HepG2 (cell line): ENCODE measurements around the gene UQCRFS1. TPM values are rescaled to one million over a fixed set of nuclear protein-coding genes. Genes with fewer than 3 reads are reported as not detected.
A peak's percentile ranks its signal among the peaks of the same experiment; 100 is the strongest.

Source experiments
- AGO2 ChIP-seq: fragments of 200-400 bp; formaldehyde crosslinking; optimal IDR thresholded peaks from 2 replicates; pipeline ENCODE3; 2017; ENCODE audit warnings: mild to moderate bottlenecking, low read depth, low read length, moderate library complexity
- ARID2 ChIP-seq: sonication (generic); formaldehyde crosslinking; IDR thresholded peaks from 2 replicates; pipeline ENCODE4 v1.8.1; 2022; ENCODE audit warnings: mild to moderate bottlenecking, missing genetic modification reagents, borderline replicate concordance
- ERF ChIP-seq: IDR thresholded peaks from 2 replicates; pipeline ENCODE4 v1.6.1; 2018; ENCODE audit warnings: missing biosample characterization, missing genetic modification reagents
- FOSL2 ChIP-seq: sonication (generic); formaldehyde crosslinking; IDR thresholded peaks from 2 replicates; pipeline ENCODE4 v1.4.0; 2020; ENCODE audit warnings: missing genetic modification reagents
- KAT8 ChIP-seq: IDR thresholded peaks from 2 replicates; pipeline ENCODE4 v1.6.1; 2016; ENCODE audit warnings: missing genetic modification reagents, missing compliant biosample characterization
- MAZ ChIP-seq, 2 experiments: sonication (generic) in 1 of 2; formaldehyde crosslinking in 1 of 2; IDR thresholded peaks; 2 replicates each; pipeline versions ENCODE4 v1.5.0 to v1.6.1; 2012 to 2020; ENCODE audit warnings: low read depth in 2 of 2, mild to moderate bottlenecking in 2 of 2, borderline replicate concordance in 1 of 2, improper control_type of control experiment in 1 of 2, low read length in 1 of 2, missing genetic modification reagents in 1 of 2, moderate library complexity in 1 of 2
- NFAT5 ChIP-seq: sonication (generic); formaldehyde crosslinking; IDR thresholded peaks from 2 replicates; pipeline ENCODE4 v1.4.0; 2020; ENCODE audit warnings: missing genetic modification reagents
- NRL ChIP-seq: sonication (generic); formaldehyde crosslinking; IDR thresholded peaks from 2 replicates; pipeline ENCODE4 v1.5.0; 2020; ENCODE audit warnings: missing genetic modification reagents, mild to moderate bottlenecking, moderate library complexity, borderline replicate concordance
- PITX1 ChIP-seq: sonication (generic); formaldehyde crosslinking; IDR thresholded peaks from 2 replicates; pipeline ENCODE4 v1.5.1; 2020; ENCODE audit warnings: mild to moderate bottlenecking, missing genetic modification reagents
- STAT6 ChIP-seq: sonication (generic); formaldehyde crosslinking; IDR thresholded peaks from 2 replicates; pipeline ENCODE4 v1.4.0; 2020; ENCODE audit warnings: missing genetic modification reagents, mild to moderate bottlenecking, borderline replicate concordance
- ZFX ChIP-seq: sonication (generic); formaldehyde crosslinking; IDR thresholded peaks from 2 replicates; pipeline ENCODE4 v1.4.0; 2020; ENCODE audit warnings: mild to moderate bottlenecking, low read depth, missing genetic modification reagents, moderate library complexity
- ZNF678 ChIP-seq: sonication (generic); formaldehyde crosslinking; IDR thresholded peaks from 2 replicates; pipeline ENCODE4 v1.4.0; 2020; ENCODE audit warnings: mild to moderate bottlenecking, missing genetic modification reagents
- polyA plus RNA-seq, 8 experiments: library from polyadenylated mRNA; depleted of rRNA in 3 of 8; stranded (reverse) in 7 of 8; unstranded in 1 of 8; fragments of >200 nt; fragmentation: Illumina TruSeq in 4 of 8; extraction: Trizol in 4 of 8; gene quantifications; 2 replicates each; pipeline versions ENCODE4 v1.2.1 to v1.2.3, GENCODE V29; 2011 to 2016; ENCODE audit warnings: low read depth in 4 of 8, missing spikeins in 1 of 8, mixed read lengths in 1 of 8; ENCODE audit not compliant: insufficient read depth in 1 of 8
- total RNA-seq, 5 experiments: library from RNA; depleted of rRNA; stranded (reverse); fragments of >200 nt; fragmentation: Illumina TruSeq; extraction: Trizol; gene quantifications; 2 replicates each; pipeline ENCODE4 v1.2.3, GENCODE V29; 2016; ENCODE audit warnings: low read depth in 1 of 5

The UQCRFS1 gene
- total and polyA plus RNA-seq, 2 of the 13 experiments (the other 11 are each of a cell fraction or from before 2014, with no cell fraction given), result 49.5 to 51.1 TPM

- TF ChIP-seq ZNF678 (CRISPR knock-in tag), result peak; percentile 77; the same call in 1 of the 2 replicates
- TF ChIP-seq FOSL2 (CRISPR knock-in tag), result peak; percentile 32
- TF ChIP-seq NFAT5, result peak; percentile 45; the same call in 1 of the 2 replicates
- TF ChIP-seq NRL (CRISPR knock-in tag), result 0 out of 2 replicates have a peak, but pooled peaks have one; percentile 38
- peak; percentile 91 for TF ChIP-seq AGO2
- peak; percentile 83 for TF ChIP-seq KAT8 (CRISPR knock-in tag)
- TF ChIP-seq STAT6 (CRISPR knock-in tag), result no peak
- no peak for TF ChIP-seq ARID2 (CRISPR knock-in tag)
- peak; percentile 33; the same call in 1 of the 2 replicates for TF ChIP-seq ERF
- no peak for TF ChIP-seq PITX1
- peak; percentile 95 for TF ChIP-seq ZFX (CRISPR knock-in tag)
- TF ChIP-seq MAZ (IDR thresholded peaks at IDR 0.05; ENCODE audit: borderline replicate concordance, low read depth, low read length), result 0 out of 2 replicates have a peak, but pooled peaks have one; percentile 27
- peak; percentile 85 for TF ChIP-seq MAZ (CRISPR knock-in tag; IDR thresholded peaks at IDR 0.05; ENCODE audit: low read depth)
Measured at GRCh38 chr19:29212648-29213573, at the start of gene UQCRFS1 (continued).
